Gastroesophageal sphincter (tissue), 4 donors: ENCODE measurements around the gene RTN1. TPM values are rescaled to one million over a fixed set of nuclear protein-coding genes. Genes with fewer than 3 reads are reported as not detected.

Experiments used
- ATAC-seq: fragments of 150-250 bp; one replicate; pipeline ENCODE4 v1.9.1; 2016; ENCODE audit warnings: mild to moderate bottlenecking, moderate library complexity
- H3K27ac ChIP-seq, 4 donors: fragments of 200-600 bp; sonication (generic) in 3 of 4; 1 replicate in 3 of 4; 2 replicates in 1 of 4; pipeline ENCODE4 v1.5.1; 2016 to 2019
- H3K27me3 ChIP-seq: fragments of 200-600 bp; sonication (generic); one replicate; pipeline ENCODE4 v1.5.1; 2019
- H3K36me3 ChIP-seq, 2 donors: fragments of 200-600 bp; sonication (generic); one replicate each; pipeline ENCODE4 v1.5.1; 2019; ENCODE audit warnings: control low read depth in 1 of 2
- H3K4me1 ChIP-seq, 3 donors: fragments of 200-600 bp; sonication (generic); 1 replicate in 2 of 3; 2 replicates in 1 of 3; pipeline ENCODE4 v1.5.1; 2016 to 2019; ENCODE audit warnings: control low read depth in 2 of 3
- H3K4me3 ChIP-seq, 2 donors: fragments of 200-600 bp; sonication (generic); one replicate each; pipeline ENCODE4 v1.5.1; 2019; ENCODE audit warnings: mild to moderate bottlenecking in 1 of 2, moderate library complexity in 1 of 2
- H3K9me3 ChIP-seq, 3 donors: fragments of 200-600 bp; sonication (generic); one replicate each; pipeline ENCODE4 v1.5.1; 2017 to 2019; ENCODE audit warnings: control low read depth in 2 of 3
- EP300 ChIP-seq: sonication (generic); formaldehyde crosslinking; IDR thresholded peaks from one replicate; pipeline ENCODE4 v1.6.1; 2017; ENCODE audit warnings: antibody characterized with exemption, mild to moderate bottlenecking
- POLR2A ChIP-seq, 2 donors: fragments of 450-650 bp; IDR thresholded peaks; one replicate each; pipeline ENCODE4 v1.6.1; 2017; ENCODE audit warnings: antibody characterized with exemption in 2 of 2, mild to moderate bottlenecking in 2 of 2, moderate library complexity in 1 of 2
- POLR2AphosphoS5 ChIP-seq: sonication (generic); formaldehyde crosslinking; IDR thresholded peaks from one replicate; pipeline ENCODE4 v1.6.1; 2017; ENCODE audit warnings: antibody characterized with exemption
- WGBS, 2 donors: methylation state at CpG; one replicate each; pipeline ENCODE4 v1.1.5; 2018; ENCODE audit warnings: low coverage in 1 of 2; 5-methylcytosine and 5-hydroxymethylcytosine counted together
- total RNA-seq, 4 donors: library from RNA; depleted of rRNA; stranded (reverse); fragments of >200 nt; gene quantifications; one replicate each; pipeline ENCODE4 v1.1.0, GENCODE V29; 2016
- TF ChIP-seq, protein P1 (sequence below), 4 experiments: fragments of 200-600 bp in 2 of 4; fragments of 450-650 bp in 2 of 4; sonication (generic) in 1 of 4; IDR thresholded peaks; one replicate each; pipeline ENCODE4 v1.5.1; 2017 to 2019; ENCODE audit warnings: antibody characterized with exemption in 4 of 4, mild to moderate bottlenecking in 2 of 4, moderate library complexity in 2 of 4

The RTN1 gene
- total RNA-seq, 4 donors from 2014 or later: 1.4 to 6.9 (median 6.5) TPM

GRCh38 chr14:59619061-59619460, 251.5 kb downstream of the RTN1 start:
- no peaks in the 10 kb centered on the region for H3K36me3 ChIP-seq
- H3K27ac ChIP-seq: no peak overlapping the region
- no peaks in the 10 kb centered on the region for H3K27me3 ChIP-seq
- H3K4me1 ChIP-seq: no peaks in the 10 kb centered on the region
- TF ChIP-seq, protein P1, sequence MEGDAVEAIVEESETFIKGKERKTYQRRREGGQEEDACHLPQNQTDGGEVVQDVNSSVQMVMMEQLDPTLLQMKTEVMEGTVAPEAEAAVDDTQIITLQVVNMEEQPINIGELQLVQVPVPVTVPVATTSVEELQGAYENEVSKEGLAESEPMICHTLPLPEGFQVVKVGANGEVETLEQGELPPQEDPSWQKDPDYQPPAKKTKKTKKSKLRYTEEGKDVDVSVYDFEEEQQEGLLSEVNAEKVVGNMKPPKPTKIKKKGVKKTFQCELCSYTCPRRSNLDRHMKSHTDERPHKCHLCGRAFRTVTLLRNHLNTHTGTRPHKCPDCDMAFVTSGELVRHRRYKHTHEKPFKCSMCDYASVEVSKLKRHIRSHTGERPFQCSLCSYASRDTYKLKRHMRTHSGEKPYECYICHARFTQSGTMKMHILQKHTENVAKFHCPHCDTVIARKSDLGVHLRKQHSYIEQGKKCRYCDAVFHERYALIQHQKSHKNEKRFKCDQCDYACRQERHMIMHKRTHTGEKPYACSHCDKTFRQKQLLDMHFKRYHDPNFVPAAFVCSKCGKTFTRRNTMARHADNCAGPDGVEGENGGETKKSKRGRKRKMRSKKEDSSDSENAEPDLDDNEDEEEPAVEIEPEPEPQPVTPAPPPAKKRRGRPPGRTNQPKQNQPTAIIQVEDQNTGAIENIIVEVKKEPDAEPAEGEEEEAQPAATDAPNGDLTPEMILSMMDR (IDR thresholded peaks at IDR 0.05): no peak
- TF ChIP-seq POLR2A (IDR thresholded peaks at IDR 0.05): no peak
- TF ChIP-seq POLR2AphosphoS5: no peak
- no peak for TF ChIP-seq EP300
- H3K4me3 ChIP-seq: no peak overlapping the region
- H3K9me3 ChIP-seq: no peaks in the 10 kb centered on the region
- 69 to 74% methylated on average over 2 of the region's 2 CpGs for WGBS, 2 donors
- no peak for ATAC-seq

- Histone ChIP-seq H3K36me3 (no peaks in the 10 kb centered on the region), H3K27ac (no peak overlapping the region), H3K4me1 (no peaks in the 10 kb centered on the region), H3K9me3 (no peaks in the 10 kb centered on the region), H3K4me3 (no peak overlapping the region), H3K27me3 (no peaks in the 10 kb centered on the region)
- WGBS, 2 donors: 28 to 60% methylated on average over 3 of the region's 3 CpGs
- no peak for ATAC-seq
- TF ChIP-seq POLR2A (IDR thresholded peaks at IDR 0.05): no peak
- TF ChIP-seq EP300: no peak
- no peak for TF ChIP-seq POLR2AphosphoS5
- TF ChIP-seq, protein P1 (IDR thresholded peaks at IDR 0.05): no peak
Observed at GRCh38 chr14:59601056-59601455, 269.5 kb downstream of the RTN1 start.

GRCh38 chr14:59600211-59600945, 270.2 kb downstream of the RTN1 start:
- Histone ChIP-seq H3K4me3 (no peak overlapping the region), H3K27me3 (no peaks in the 10 kb centered on the region), H3K9me3 (no peaks in the 10 kb centered on the region), H3K4me1 (no peaks in the 10 kb centered on the region), H3K36me3 (no peaks in the 10 kb centered on the region), H3K27ac (no peak overlapping the region)
- TF ChIP-seq EP300: no peak
- no peak for TF ChIP-seq POLR2AphosphoS5
- no peak for TF ChIP-seq POLR2A (IDR thresholded peaks at IDR 0.05)
- TF ChIP-seq, protein P1 (IDR thresholded peaks at IDR 0.05): no peak
- WGBS, 2 donors: 94 to 100% methylated on average over 2 of the region's 2 CpGs
- no peak for ATAC-seq

DNA sequence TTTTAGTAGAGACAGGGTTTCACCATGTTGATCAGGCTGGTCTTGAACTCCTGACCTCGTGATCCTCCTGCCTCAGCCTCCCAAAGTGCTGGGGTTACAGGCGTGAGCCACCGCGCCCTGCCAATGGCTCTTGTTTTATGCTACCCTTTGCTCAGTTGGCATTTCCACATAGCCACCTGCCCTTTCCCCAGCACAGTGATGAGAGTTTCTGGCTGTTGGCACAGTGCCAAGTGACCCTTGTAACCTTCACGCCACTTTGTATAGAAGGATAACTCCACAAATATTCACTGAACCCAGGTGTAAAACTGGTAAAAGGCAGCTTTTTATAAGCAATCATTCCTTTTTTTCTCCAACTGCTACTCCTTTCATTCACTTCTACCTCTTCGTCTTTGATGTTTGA, 275.5 kb downstream of the RTN1 start:
- H3K27ac ChIP-seq: no peak overlapping the region
- no peak for ATAC-seq
- H3K4me3 ChIP-seq: no peak overlapping the region
- no peaks in the 10 kb centered on the region for H3K4me1 ChIP-seq
- H3K9me3 ChIP-seq: peaks cover 0 to 11% (median 0%) of the 10 kb centered on the region in 3 donors
- H3K27me3 ChIP-seq: no peaks in the 10 kb centered on the region
- TF ChIP-seq, protein P1 (IDR thresholded peaks at IDR 0.05): no peak
- TF ChIP-seq EP300: no peak
- no peak for TF ChIP-seq POLR2AphosphoS5
- TF ChIP-seq POLR2A (IDR thresholded peaks at IDR 0.05): no peak
- no peaks in the 10 kb centered on the region for H3K36me3 ChIP-seq
- 77 to 82% methylated on average over 5 of the region's 6 CpGs for WGBS, 2 donors

GRCh38 chr14:59591641-59592370, 278.8 kb downstream of the RTN1 start:
- H3K27ac ChIP-seq: no peak overlapping the region
- ATAC-seq: no peak
- no peaks in the 10 kb centered on the region for H3K36me3 ChIP-seq
- TF ChIP-seq POLR2AphosphoS5: no peak
- TF ChIP-seq EP300: no peak
- TF ChIP-seq, protein P1 (IDR thresholded peaks at IDR 0.05): no peak
- no peak for TF ChIP-seq POLR2A (IDR thresholded peaks at IDR 0.05)
- no peak overlapping the region for H3K4me3 ChIP-seq
- H3K4me1 ChIP-seq: no peaks in the 10 kb centered on the region
- H3K9me3 ChIP-seq: peaks cover 0 to 11% (median 0%) of the 10 kb centered on the region in 3 donors
- WGBS, 2 donors: 80 to 84% methylated on average over 5 of the region's 5 CpGs
- no peaks in the 10 kb centered on the region for H3K27me3 ChIP-seq
